Epithelial cell of proximal tubule (primary cell): ENCODE results near the gene SENP3. TPM values are rescaled to one million over a fixed set of nuclear protein-coding genes. Genes with fewer than 3 reads are reported as not detected.

Experiments used
- DNase-seq: peaks from one replicate; pipeline ENCODE4 v3.0.0-alpha.2; 2011; ENCODE audit warnings: low read depth
- H3K4me3 ChIP-seq: 2 replicates; pipeline ENCODE4 v1.5.1; 2011; ENCODE audit warnings: low read depth, mild to moderate bottlenecking, low read length
- total RNA-seq: library from RNA; depleted of rRNA; stranded (reverse); fragments of >200 nt; gene quantifications from 2 replicates; pipeline ENCODE4 v1.2.3, GENCODE V29; 2015
- TF ChIP-seq, protein P1 (sequence below): conservative IDR thresholded peaks from 2 replicates; pipeline ENCODE4 v1.5.1; 2012; ENCODE audit warnings: low read depth, mild to moderate bottlenecking, low read length

The SENP3 gene
- total RNA-seq, 1 donor from 2014 or later, result 62.9 TPM

DNA sequence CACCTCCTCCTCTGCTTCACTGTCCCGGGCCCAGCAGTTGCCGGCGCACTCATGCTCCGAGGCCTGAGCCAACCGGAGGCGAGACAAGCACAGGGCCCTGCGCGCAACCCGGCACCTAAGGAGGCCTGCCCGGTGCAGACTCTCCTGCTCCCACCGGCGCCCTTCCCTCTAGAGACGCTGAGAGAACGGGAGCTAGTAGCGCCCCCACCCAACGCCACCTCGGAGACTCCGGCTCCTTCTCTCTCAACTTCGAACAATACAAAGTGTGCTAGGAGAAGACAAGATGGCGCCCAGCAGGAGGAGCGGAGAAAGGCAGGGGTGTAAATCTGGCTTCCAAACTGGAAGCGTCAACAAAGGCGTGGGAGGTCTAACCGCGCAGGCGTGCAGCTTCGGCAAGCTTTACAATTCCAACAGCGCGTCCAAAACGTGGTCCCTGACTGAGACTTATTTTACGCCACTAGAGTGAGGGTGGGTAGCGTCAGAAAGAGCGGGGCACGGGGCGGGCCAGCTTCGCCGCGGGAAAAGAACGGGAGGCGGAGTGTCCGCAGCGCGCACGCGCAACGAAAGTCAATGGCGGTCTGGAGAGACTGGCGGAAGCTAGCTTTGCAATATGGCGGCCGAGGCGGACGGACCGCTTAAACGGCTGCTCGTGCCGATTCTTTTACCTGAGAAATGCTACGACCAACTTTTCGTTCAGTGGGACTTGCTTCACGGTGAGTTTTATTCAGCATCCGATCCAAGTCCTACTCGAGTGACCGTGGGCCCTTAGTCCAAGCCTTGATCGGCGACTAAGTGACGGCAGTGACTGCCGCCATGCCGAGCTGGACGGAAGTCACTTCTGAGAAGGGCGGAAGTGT lies 21.8 kb downstream of the SENP3 start, which contains the start of gene MPDU1:
TSS of gene MPDU1 (plus strand) at position 600 of the 857 bp plus-strand sequence. CDS start at position 611, 11 bp downstream.
- TF ChIP-seq, protein P1, sequence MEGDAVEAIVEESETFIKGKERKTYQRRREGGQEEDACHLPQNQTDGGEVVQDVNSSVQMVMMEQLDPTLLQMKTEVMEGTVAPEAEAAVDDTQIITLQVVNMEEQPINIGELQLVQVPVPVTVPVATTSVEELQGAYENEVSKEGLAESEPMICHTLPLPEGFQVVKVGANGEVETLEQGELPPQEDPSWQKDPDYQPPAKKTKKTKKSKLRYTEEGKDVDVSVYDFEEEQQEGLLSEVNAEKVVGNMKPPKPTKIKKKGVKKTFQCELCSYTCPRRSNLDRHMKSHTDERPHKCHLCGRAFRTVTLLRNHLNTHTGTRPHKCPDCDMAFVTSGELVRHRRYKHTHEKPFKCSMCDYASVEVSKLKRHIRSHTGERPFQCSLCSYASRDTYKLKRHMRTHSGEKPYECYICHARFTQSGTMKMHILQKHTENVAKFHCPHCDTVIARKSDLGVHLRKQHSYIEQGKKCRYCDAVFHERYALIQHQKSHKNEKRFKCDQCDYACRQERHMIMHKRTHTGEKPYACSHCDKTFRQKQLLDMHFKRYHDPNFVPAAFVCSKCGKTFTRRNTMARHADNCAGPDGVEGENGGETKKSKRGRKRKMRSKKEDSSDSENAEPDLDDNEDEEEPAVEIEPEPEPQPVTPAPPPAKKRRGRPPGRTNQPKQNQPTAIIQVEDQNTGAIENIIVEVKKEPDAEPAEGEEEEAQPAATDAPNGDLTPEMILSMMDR, result peak; percentile 3
- H3K4me3 ChIP-seq, result peak within 1 kb of the TSS; percentile 63
- peak; percentile 74 for DNase-seq

DNA sequence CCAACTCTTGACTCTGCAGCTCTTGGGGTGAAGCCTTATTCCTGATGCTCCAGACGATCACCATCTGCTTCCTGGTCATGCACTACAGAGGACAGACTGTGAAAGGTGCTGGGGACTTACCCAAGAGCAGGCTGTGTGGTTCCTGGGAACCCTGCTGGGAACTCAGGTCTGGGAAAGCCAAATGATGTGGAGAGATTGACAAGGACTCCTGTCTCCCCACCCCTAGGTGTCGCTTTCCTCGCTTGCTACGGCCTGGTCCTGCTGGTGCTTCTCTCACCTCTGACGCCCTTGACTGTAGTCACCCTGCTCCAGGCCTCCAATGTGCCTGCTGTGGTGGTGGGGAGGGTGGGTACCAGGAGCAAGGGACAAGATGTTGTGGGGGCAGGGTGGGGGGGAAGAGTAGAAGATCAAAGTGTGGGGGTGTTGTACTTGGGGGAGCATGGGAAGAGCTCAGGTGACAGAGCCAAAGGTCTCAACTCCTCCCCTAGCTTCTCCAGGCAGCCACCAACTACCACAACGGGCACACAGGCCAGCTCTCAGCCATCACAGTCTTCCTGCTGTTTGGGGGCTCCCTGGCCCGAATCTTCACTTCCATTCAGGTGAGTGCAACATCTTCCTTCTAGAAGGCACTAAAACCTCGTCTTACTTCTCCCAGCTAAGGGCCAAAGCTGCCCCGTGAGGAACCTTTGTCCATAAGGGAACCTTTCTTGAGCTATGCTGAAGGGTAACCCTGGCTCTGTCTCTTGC lies 25.1 kb downstream of the SENP3 start:
- TF ChIP-seq, protein P1, result peak; percentile 44
- H3K4me3 ChIP-seq, result no peak overlapping the region
- no peak for DNase-seq

DNA sequence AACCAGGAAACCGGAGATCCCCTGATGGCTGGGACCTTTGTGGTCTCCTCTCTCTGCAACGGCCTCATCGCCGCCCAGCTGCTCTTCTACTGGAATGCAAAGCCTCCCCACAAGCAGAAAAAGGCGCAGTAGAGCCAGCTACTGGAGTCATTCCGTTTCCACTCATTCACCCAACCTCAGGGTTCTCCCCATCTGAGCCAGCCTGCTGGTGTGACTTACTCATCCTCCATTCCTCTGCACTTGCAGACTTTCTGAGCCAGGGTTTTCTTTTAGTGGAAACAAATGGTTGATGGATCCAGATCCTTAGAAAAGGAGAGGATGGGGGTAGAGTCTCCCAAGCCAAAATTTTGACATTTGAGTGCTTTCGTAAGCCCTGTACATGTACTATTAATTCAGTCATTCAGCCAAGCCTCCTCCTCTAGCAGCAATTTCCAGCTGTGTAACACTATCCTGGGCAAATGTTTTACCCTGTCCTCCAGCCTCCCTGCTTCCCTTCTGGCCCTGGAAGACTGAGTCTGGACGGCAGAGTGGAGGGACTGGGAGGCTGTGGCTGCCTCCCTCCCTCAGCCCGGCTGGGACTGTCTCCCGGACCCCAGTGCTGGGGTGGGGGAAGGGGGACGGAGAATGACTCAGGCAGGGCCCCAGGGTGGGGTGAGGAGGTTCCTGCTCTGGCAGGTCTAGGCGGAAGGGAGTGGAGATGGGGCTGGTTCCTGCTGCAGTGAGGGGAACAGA lies 25.9 kb downstream of the SENP3 start:
- no peak overlapping the region for H3K4me3 ChIP-seq
- TF ChIP-seq, protein P1, result no peak
- no peak for DNase-seq

DNA sequence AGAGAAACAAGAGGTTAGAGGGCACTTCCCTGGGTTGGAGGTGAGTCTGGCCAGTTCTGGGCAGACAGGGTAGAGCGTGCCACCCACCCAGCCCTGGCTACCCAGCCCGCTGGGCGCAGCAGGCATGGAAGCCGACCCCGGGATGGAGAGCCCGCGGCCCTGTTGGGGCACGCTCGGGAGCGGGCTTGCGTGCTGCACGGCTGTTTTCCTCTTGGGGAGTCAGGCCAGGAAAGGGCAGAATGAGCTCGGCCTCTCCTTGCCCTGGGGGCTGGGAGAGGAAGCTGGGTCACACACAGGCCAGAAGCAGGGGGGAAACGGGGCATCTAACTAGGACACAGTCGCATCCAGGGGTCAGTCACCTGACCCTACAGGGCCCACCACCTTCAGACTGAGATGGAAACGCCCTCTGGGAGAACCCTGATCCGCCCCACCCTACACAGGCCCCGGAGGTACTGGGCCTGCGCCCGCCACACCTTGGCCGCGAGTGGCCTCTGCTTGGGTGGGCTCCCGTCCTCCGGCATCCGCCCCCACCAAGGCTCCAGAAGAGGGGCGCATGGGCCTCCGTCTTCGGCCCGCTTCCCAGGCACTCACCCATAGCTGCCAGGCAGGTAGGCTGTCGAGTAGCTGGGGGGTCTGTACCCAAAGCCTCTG lies 27.0 kb downstream of the SENP3 start:
- H3K4me3 ChIP-seq, result peak overlapping the region; percentile 21
- TF ChIP-seq, protein P1, result no peak
- DNase-seq, result no peak

DNA sequence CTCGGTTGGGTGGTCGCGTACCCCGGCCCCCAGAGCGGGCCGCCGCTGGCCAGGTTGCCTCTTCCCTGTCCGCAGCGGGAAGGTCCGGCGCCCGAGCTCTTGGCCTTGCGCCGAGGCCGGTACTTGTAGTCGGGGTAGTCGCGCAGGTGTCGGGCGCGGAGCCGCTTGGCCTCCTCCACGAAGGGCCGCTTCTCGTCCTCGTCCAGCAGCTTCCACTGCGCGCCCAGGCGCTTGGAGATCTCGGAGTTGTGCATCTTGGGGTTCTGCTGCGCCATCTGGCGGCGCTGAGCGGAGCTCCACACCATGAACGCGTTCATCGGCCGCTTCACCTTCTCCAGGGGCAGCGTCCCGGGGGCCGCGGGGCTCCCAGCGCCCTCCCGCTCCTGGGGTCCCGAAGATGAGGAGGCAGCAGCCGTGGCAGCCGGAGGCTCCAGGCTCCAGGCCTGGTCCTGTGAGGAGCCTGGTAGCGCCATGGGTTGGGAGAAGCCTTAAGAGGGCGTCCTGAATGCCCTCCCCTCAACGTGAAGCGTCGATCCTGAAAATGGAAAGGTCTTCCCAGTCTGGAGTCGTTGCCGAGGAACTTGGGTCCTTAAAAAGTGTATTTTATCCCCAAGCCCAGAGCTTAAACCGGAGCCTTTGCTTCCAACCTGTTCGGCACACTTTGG lies 27.6 kb downstream of the SENP3 start:
- DNase-seq, result no peak
- peak overlapping the region; percentile 21 for H3K4me3 ChIP-seq

More for the DNA sequence above, 27.6 kb downstream of the SENP3 start:
- TF ChIP-seq, protein P1, result peak; percentile 73
